Right lung (tissue), 5 donors: ENCODE measurements around the gene PRDM16. TPM values are rescaled to one million over a fixed set of nuclear protein-coding genes. Genes with fewer than 3 reads are reported as not detected.
"Not testable (repeated sequence)": the region's sequence is repeated elsewhere in the genome, so short reads cannot be mapped to it uniquely, and the experiment has no call there.

Source experiments
- DNase-seq, 2 donors: peaks; one replicate each; pipeline ENCODE4 v3.0.0-alpha.2; 2013
- polyA plus RNA-seq, 5 donors: library from polyadenylated mRNA; unstranded; fragments of 120-200 nt; gene quantifications; one replicate each; pipeline versions ENCODE4 v1.2.1 to v1.2.3, GENCODE V29; 2013; ENCODE audit warnings: inconsistent platforms in 1 of 5, low replicate concordance in 1 of 5; ENCODE audit not compliant: insufficient read length in 5 of 5, insufficient read depth in 1 of 5

PRDM16 gene
- polyA plus RNA-seq, 5 donors: 9.8 to 16.0 (median 11.8) TPM

GRCh38 chr1:3222042-3222692 is 153.2 kb downstream of the PRDM16 start:
- peak; percentile 55 to 66 for DNase-seq

DNA sequence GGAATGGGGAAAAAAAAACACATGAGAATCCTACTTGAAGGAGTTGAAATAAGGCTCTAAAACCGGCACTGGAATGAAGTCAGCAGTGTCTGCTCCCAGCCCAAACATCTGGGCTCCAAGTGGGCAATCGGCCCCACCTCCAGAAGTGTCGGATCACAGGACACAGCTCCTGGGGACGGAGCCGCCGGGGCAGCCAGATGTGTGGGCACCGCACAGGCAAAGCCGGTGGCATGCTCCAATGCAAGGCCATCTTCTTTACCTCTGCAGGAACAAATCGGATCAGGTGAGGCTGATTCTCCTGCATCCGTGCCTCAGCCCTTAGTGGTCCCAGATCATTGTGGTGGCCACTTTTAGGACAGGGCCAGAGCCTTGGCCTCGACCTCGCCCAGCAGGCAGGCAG is 156.7 kb downstream of the PRDM16 start:
- DNase-seq: no peak

GRCh38 chr1:3226191-3226590 is 157.2 kb downstream of the PRDM16 start:
- no peak for DNase-seq

DNA sequence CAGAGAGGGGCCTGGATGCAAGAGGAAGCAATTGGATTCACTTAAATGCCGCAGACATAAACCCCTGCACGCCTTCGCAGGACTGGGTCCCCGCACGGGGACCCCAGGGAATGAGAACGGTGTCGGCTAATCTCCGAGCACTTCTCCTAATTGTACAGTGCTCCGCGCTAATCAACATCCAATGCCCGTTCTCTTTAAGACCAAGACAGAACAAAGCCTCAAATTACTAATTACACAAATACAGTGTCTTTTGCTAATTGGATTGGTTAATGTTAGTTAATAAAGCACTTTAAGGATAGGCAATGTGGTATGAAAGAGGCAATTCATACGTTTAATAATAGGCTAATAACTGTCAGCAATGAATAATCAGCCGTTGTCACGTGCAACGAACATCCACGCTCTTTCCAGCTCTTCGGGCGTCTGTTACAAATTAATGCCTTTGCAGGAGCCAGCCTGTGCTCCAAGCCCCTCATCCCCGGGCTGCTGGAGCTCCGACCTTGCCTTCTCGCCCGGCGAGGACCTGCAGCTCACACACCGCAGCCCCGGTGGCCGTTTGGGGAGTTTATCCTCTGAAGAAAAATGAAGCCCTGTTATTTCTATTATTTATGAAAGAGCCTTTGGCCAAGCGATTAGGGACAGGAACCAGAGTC is 157.8 kb downstream of the PRDM16 start:
- no peak for DNase-seq

- no peak for DNase-seq
Measured at GRCh38 chr1:3227351-3227704, 158.3 kb downstream of the PRDM16 start.

DNA sequence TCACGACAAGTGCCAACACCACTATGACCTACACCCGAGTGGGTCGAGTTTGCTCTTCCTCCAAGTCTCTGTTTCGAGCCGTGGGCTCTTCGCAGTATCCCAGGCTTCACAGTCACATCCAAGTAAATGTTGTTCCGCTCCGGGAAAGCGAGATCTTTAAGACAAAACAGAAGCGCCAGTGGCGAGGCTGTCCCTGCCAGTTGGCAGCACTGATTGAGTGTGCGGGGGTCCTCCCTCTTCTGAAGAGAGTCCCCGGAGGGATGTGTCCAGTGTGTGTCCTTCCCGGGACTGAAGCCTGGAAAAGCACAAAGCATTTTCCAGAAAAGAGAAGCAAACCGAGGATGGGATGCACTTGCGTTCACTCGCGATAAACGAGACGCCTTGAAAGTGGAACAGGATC is 158.9 kb downstream of the PRDM16 start:
- DNase-seq: no peak

DNA sequence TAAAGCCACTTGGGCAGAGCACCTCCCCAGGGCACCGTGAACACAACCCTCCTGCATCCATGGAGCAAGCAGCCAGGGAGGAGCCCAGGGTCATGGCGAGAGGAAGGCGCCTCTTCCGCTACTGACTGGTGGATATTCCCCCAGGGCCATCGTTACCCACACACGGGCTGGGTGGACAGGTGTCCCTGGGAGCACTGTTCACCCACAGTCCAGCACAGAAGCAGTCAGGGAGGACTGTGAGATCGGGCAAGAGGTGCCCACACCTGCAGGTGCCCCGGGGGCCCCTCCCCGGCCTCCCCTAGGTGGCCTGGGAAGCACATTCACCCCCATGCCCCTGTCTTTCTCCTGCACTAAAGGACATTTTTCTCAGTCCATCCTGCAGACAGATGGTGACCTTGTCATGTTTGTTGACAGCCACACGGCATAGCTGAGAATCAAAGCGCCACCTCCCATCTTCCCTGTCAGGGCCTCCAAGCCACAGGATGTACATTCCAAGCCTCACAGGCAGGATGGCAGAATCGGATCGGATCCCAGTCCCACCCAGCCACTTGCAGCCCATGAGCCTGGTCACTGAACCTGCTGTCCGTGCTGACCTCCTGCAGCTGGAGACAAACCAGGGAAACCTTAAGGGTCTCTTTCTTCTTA is 160.2 kb downstream of the PRDM16 start:
- DNase-seq: no peak

DNA sequence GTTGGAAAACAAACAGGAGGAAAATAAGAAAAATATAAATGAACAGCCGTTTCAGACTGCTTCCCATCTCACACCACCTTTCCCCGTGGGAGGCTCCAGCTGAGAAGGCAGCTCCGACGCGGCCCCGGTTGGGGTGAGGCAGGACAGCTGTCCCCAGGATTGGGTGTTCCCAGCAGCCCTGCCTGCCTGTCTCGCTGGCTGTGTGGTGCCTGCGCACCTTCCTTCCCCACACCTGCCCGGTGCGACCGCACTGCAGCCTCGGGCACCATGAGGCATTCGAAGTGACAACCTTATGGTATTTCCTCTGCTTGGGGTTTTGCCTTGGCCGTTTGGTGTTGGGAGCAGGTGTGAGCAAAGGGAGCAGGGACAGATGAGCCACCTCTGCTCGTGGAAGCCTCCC is 161.6 kb downstream of the PRDM16 start:
- no peak for DNase-seq

- DNase-seq: no peak
Measured at GRCh38 chr1:3231245-3231644, 162.2 kb downstream of the PRDM16 start.

DNA sequence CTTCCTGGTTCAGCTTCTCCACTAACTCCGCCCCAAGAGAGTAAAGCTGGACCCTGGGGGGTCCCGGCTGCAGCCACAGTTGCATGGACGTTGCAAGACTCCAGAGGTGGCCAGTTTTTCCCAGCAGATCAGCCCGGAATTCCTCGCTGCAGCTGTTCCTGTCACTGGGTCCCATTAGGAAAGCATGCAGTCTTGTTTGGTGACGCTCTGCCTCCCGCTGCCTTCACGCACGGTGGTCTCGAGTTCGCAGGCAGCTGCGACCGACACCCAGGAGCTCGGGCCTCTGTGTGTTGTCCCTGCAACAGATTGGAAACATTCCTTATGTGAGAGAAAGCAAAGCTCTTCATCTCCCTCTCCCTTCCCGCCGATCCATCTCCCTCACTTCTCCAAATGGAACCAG is 162.8 kb downstream of the PRDM16 start:
- DNase-seq: no peak

GRCh38 chr1:3233031-3233430 is 164.0 kb downstream of the PRDM16 start:
- no peak for DNase-seq

GRCh38 chr1:3233551-3233950 is 164.5 kb downstream of the PRDM16 start:
- DNase-seq: no peak

DNA sequence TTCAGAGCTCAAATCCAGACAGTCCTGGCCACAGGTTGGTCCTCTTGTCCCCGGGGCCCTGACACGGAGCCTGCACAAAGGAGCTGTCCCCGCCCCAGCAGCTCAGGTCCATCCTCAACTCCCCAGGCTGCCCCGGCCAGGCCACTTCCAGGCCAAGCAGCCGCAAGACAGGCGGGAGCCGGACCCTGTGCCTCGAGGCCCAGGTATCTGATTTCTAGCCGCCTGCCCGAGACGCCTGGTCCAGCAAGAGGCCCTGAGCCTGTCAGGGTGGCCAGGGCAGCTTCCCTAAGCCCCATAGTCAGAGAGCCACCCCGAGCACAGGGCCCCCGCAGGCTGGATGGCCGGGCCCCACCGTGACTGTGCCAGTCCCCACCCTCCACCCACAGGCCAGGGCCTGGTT is 165.3 kb downstream of the PRDM16 start:
- no peak for DNase-seq

DNA sequence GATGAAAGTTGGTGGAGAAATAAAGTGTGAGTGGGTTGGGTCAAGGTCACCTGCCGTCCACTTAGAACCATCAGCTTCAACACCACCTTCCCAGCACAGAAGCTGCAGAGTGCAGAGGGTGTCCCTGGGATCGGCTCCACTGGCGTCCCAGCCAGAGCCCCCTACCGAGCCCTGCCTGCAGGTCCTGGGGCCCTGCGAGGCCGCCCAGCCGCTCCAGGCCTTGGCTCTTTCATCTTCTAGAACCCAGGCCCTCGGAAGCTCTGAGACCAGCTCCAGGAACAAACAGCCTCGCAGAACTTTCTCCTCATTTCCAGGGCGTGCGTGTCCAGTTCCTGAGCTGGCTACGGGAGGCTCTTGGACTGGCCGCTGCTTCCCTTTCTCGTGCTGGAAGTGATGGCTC is 166.0 kb downstream of the PRDM16 start:
- no peak for DNase-seq

GRCh38 chr1:3235496-3235895 is 166.5 kb downstream of the PRDM16 start:
- DNase-seq: no peak

GRCh38 chr1:3236361-3236760 is 167.4 kb downstream of the PRDM16 start:
- no peak for DNase-seq

DNA sequence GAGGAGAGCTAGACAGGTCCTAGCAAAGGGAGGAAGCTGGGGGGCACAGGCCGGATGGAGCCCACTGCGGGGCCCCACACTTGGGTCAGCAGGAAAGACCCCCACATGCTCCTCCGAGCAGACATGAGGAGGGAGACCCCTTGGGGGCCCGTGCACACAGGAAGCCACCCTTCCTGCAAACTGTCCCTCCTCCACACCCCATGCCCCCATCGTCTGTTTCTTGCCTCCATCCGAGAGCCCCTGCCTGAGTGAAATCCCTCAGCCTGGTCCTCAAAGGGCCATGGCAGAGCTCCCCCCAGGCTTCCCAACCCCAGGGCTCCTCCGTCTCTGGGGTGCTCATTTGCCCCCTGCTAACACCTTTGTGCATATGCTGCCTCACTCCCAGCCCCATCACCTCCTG is 168.0 kb downstream of the PRDM16 start:
- no peak for DNase-seq

DNA sequence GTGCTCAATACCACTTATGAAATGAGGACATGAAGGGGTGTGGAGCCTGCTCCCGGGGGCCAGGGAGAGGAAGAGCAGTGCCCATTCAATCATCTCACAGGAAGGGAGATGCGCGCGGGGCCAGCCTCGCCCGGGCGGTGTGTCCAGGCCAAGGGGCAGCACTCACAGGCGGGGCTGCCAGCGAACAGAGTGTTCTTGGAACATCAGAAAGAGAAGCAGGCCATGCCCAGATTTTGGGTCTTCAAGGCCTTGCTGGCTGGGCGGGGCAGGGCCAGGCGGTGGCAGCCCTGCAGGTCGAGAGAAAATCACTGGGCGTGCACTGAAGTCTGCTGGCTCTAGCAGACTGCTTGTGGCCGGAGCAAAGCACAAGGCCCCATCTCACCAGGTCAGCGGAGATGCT is 168.6 kb downstream of the PRDM16 start:
- no peak for DNase-seq

- peak; percentile 75 to 77 for DNase-seq
Measured at GRCh38 chr1:3237994-3238702, 169.1 kb downstream of the PRDM16 start.

DNA sequence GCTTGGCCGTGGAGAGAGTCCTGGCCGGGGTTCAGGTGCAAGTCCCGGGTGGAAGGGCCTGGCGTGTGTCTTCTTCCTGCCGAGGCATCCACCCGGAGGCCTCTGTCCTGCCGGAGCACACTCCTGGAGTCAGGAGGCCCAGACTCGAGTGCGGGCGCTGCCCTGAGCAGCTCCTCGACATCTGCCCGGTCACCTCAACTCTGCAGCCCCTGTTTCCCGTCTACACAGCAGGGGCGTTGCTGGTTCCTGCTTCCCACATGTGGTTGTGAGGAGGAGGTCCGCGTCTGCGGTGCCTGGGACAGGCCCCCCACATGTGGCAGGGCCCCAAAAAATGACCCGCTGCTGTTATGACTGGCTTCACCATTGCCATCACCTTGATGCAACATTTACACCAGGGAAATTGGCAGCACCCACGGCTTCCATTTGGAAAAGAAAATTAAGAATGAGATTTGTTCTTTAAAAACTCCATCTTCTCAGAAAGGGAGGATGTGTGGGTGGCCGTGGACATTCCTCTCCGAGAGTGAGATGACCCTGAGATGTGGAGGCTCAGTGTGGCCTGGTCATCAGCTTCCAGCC is 169.8 kb downstream of the PRDM16 start:
- no peak for DNase-seq

DNA sequence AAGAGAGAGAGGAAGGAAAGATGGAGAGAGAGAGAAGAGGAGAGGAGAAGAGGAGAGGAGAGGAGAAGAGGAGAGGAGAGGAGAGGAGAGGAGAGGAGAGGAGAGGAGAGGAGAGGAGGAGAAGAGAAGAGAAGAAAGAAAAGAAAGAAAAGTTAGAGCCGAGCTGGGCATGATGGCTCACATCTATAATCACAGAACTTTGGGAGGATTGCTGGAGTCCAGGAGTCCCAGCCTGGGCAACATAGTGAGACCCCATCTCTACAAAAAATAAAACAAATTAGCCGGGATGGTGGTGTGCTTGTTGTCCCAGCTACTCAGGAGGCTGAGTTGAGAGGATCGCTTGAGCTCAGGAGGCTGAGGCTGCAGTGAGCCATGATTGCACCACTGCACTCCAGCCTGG is 171.0 kb downstream of the PRDM16 start:
- not testable (repeated sequence) for DNase-seq

GRCh38 chr1:3240524-3241235 is 171.7 kb downstream of the PRDM16 start:
- DNase-seq: peak; percentile 88 to 91
